IgD-negative memory B cell (primary cell): ENCODE data around the gene NKG7. TPM values are rescaled to one million over a fixed set of nuclear protein-coding genes. Genes with fewer than 3 reads are reported as not detected.
A peak's percentile ranks its signal among the peaks of the same experiment; 100 is the strongest.

Source experiments
- H3K27ac Mint-ChIP-seq, 3 donors: one replicate each; pipeline ENCODE4 v1.8.0; 2020 to 2022; ENCODE audit warnings: mild to moderate bottlenecking in 3 of 3, mixed read lengths in 3 of 3, moderate library complexity in 1 of 3
- H3K27me3 Mint-ChIP-seq: one replicate; pipeline ENCODE4 v1.8.0; 2021; ENCODE audit warnings: mixed read lengths
- H3K36me3 Mint-ChIP-seq: one replicate; pipeline ENCODE4 v1.8.0; 2020; ENCODE audit warnings: mild to moderate bottlenecking, mixed read lengths
- H3K4me1 Mint-ChIP-seq, 3 donors: one replicate each; pipeline ENCODE4 v1.8.0; 2020 to 2022; ENCODE audit warnings: mixed read lengths in 3 of 3, mild to moderate bottlenecking in 1 of 3
- H3K4me3 Mint-ChIP-seq, 4 donors: one replicate each; pipeline ENCODE4 v1.8.0; 2020 to 2022; ENCODE audit warnings: mild to moderate bottlenecking in 4 of 4, mixed read lengths in 4 of 4, moderate library complexity in 3 of 4
- H3K9me3 Mint-ChIP-seq, 3 donors: one replicate each; pipeline ENCODE4 v1.8.0; 2020 to 2021; ENCODE audit warnings: mixed read lengths in 3 of 3, mild to moderate bottlenecking in 1 of 3
- polyA plus RNA-seq: library from polyadenylated mRNA; unstranded; fragments of 300-500 nt; fragmentation: Illumina TruSeq; gene quantifications from one replicate; pipeline ENCODE4 v1.2.3, GENCODE V29; 2021

NKG7 gene
- polyA plus RNA-seq, 1 donor from 2014 or later: 66.0 TPM

DNA sequence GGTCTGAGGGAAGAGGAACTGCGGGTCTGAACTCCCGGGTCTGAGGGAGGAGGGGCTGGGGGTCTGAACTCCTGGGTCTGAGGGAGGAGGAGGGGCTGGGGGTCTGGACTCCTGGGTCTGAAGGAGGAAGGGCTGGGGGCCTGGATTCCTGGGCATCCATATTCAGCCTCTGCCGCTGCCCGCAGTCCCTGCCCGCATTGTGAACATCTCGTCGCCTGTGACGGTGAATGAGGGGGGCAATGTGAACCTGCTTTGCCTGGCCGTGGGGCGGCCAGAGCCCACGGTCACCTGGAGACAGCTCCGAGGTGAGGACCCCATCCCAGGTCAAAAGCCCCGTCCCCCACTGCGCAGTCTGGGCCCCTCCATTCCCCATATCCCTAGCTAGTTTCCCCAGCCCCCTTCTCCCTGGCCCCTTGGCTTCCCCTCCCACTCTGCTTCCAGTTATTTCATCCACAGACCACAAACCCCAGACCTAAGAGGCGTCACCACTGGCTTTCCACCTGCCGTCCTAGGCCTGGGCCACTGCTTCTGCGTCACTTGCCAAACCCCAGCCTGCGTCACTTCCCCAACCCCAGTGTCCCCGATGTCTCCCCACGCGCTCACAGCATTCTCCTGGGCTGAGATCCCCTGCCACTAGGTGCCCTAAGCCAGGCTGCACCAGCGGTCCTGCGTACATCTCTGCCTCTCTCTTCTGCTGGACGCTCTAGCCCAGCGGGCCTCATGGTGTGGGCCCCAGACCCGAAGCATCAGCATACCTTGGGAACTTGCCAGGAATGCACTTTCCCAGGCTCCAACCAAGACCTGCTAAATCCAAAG lies 47.1 kb downstream of the NKG7 start:
- H3K27ac Mint-ChIP-seq: peak overlapping the region in 1 of 3 donors; percentile 33
- H3K36me3 Mint-ChIP-seq: peaks cover under 1% of the 10 kb centered on the region
- peaks cover 38% of the 10 kb centered on the region for H3K27me3 Mint-ChIP-seq

GRCh38 chr19:51324167-51324481 lies 48.3 kb downstream of the NKG7 start:
- Mint-ChIP-seq H3K9me3 (peaks cover 0 to 4% (median 0%) of the 10 kb centered on the region in 3 donors), H3K27ac (no peak overlapping the region), H3K4me3 (peak overlapping the region in 2 of 4 donors; percentile 21 to 30), H3K36me3 (no peaks in the 10 kb centered on the region), H3K4me1 (peaks cover 1 to 5% (median 5%) of the 10 kb centered on the region in 3 donors), H3K27me3 (peaks cover 32% of the 10 kb centered on the region)

More for the DNA sequence above, 47.1 kb downstream of the NKG7 start:
- Mint-ChIP-seq H3K9me3 (peaks cover 0 to 1% (median 0%) of the 10 kb centered on the region in 3 donors), H3K4me1 (peaks cover 1 to 5% (median 5%) of the 10 kb centered on the region in 3 donors), H3K4me3 (peak overlapping the region in 1 of 4 donors; percentile 85)

GRCh38 chr19:51323481-51324166 lies 48.8 kb downstream of the NKG7 start:
- no peaks in the 10 kb centered on the region for H3K36me3 Mint-ChIP-seq
- H3K4me1 Mint-ChIP-seq: peaks cover 1 to 5% (median 5%) of the 10 kb centered on the region in 3 donors
- peaks cover 0 to 4% (median 0%) of the 10 kb centered on the region in 3 donors for H3K9me3 Mint-ChIP-seq
- H3K4me3 Mint-ChIP-seq: no peak overlapping the region
- H3K27me3 Mint-ChIP-seq: peaks cover 31% of the 10 kb centered on the region
- no peak overlapping the region for H3K27ac Mint-ChIP-seq

DNA sequence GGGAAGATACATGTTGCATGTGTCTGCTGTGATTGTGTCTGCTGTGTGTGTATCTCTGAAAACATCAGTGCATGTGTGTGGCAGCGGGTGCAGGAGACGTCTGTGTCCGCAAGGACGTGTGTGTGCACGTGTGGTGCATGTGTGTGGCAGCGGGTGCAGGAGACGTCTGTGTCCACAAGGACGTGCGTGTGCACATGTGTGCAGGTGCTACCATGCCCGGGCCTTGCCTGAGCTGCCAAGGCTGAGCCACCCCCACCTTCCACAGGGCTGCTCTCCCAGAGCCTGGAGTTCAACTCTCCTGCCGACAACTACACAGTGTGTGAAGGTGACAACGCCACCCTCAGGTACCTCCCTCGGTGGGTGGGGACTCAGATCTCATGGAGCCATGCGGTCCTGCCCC lies 50.7 kb downstream of the NKG7 start:
- Mint-ChIP-seq H3K9me3 (peaks cover 0 to 4% (median 0%) of the 10 kb centered on the region in 3 donors), H3K27me3 (peaks cover 21% of the 10 kb centered on the region), H3K4me1 (no peaks in the 10 kb centered on the region), H3K4me3 (no peak overlapping the region), H3K36me3 (no peaks in the 10 kb centered on the region), H3K27ac (no peak overlapping the region)

Other genes with a start within 250 kb of the NKG7 start
- 0.21 TPM for gene SIGLEC9, start 247.7 kb downstream of the NKG7 start, polyA plus RNA-seq
- gene SIGLEC7, start 230.4 kb downstream of the NKG7 start, polyA plus RNA-seq: not detected
- 0.55 TPM for gene CD33, start 147.6 kb downstream of the NKG7 start, polyA plus RNA-seq
- gene SIGLECL1, start 121.6 kb downstream of the NKG7 start, polyA plus RNA-seq: not detected
- gene IGLON5, start 61.0 kb downstream of the NKG7 start, polyA plus RNA-seq: not detected
- 1.5 TPM for gene VSIG10L, start 30.5 kb downstream of the NKG7 start, polyA plus RNA-seq
- gene ETFB, start 6.3 kb downstream of the NKG7 start, polyA plus RNA-seq: 91.4 TPM
- not detected for gene CLDND2, start 3.7 kb downstream of the NKG7 start, polyA plus RNA-seq
- 0.24 TPM for gene LIM2, start 15.3 kb upstream of the NKG7 start, polyA plus RNA-seq
- gene C19orf84, start 17.9 kb upstream of the NKG7 start, polyA plus RNA-seq: not detected
- gene SIGLEC10, start 45.0 kb upstream of the NKG7 start, polyA plus RNA-seq: 83.2 TPM
- not detected for gene SIGLEC8, start 85.8 kb upstream of the NKG7 start, polyA plus RNA-seq
- not detected for gene CEACAM18, start 105.9 kb upstream of the NKG7 start, polyA plus RNA-seq
- gene SIGLEC12, start 129.1 kb upstream of the NKG7 start, polyA plus RNA-seq: 1.1 TPM
- gene SIGLEC6, start 159.0 kb upstream of the NKG7 start, polyA plus RNA-seq: 27.6 TPM
- 4.9 TPM for gene ZNF175, start 198.6 kb upstream of the NKG7 start, polyA plus RNA-seq